GM19023 (cell line): ENCODE measurements around the gene TMED7.
"Not testable (repeated sequence)": the region's sequence is repeated elsewhere in the genome, so short reads cannot be mapped to it uniquely, and the experiment has no call there.

Source experiments
- ATAC-seq: cut with Tn5 transposase; IDR thresholded peaks from one replicate; pipeline ENCODE4 v1.9.1; 2021; ENCODE audit warnings: mild to moderate bottlenecking, moderate library complexity; ENCODE audit not compliant: unreplicated experiment

TMED7 gene

GRCh38 chr5:115625579-115626444 is at the start of gene TMED7:
Gene TMED7 (minus strand): TSS chr5:115626036. CDS start chr5:115625792, 244 bp downstream.
- ATAC-seq, result peak; percentile 91

GRCh38 chr5:115674782-115675181 is 48.9 kb upstream of the TMED7 start:
- ATAC-seq, result not testable (repeated sequence)

- no peak for ATAC-seq
Observed at GRCh38 chr5:115673596-115673995, 47.8 kb upstream of the TMED7 start.

GRCh38 chr5:115671939-115672338 is 46.1 kb upstream of the TMED7 start:
- ATAC-seq, result no peak

- no peak for ATAC-seq
Observed at GRCh38 chr5:115666023-115666422, 40.2 kb upstream of the TMED7 start.

- ATAC-seq, result no peak
Observed at GRCh38 chr5:115661563-115661962, 35.7 kb upstream of the TMED7 start.

GRCh38 chr5:115661101-115661500 is 35.3 kb upstream of the TMED7 start:
- no peak for ATAC-seq

GRCh38 chr5:115657881-115658233 is 32.0 kb upstream of the TMED7 start:
- ATAC-seq, result no peak

- no peak for ATAC-seq
Observed at GRCh38 chr5:115657125-115657880, 31.5 kb upstream of the TMED7 start.

- ATAC-seq, result no peak
Observed at GRCh38 chr5:115656404-115656803, 30.6 kb upstream of the TMED7 start.

- ATAC-seq, result no peak
Observed at GRCh38 chr5:115655994-115656393, 30.2 kb upstream of the TMED7 start.

GRCh38 chr5:115649541-115649940 is 23.7 kb upstream of the TMED7 start:
- no peak for ATAC-seq

- ATAC-seq, result no peak
Observed at GRCh38 chr5:115648056-115648455, 22.2 kb upstream of the TMED7 start.

- not testable (repeated sequence) for ATAC-seq
Observed at GRCh38 chr5:115645386-115645785, 19.6 kb upstream of the TMED7 start.

GRCh38 chr5:115644046-115644445 is 18.2 kb upstream of the TMED7 start:
- ATAC-seq, result no peak

GRCh38 chr5:115641948-115642347 is 16.1 kb upstream of the TMED7 start:
- no peak for ATAC-seq

GRCh38 chr5:115640274-115640673 is 14.4 kb upstream of the TMED7 start:
- ATAC-seq, result no peak

GRCh38 chr5:115639377-115639776 is 13.5 kb upstream of the TMED7 start:
- no peak for ATAC-seq

GRCh38 chr5:115637507-115637906 is 11.7 kb upstream of the TMED7 start:
- ATAC-seq, result no peak

GRCh38 chr5:115636008-115636407 is 10.2 kb upstream of the TMED7 start:
- no peak for ATAC-seq

- peak; percentile 76 for ATAC-seq
Observed at GRCh38 chr5:115634343-115635132, 8.7 kb upstream of the TMED7 start.
